Measurements from ENCODE around the gene AAGAB.

Gene AAGAB

GRCh38 chr15:67196222-67196621 is 58.2 kb downstream of the AAGAB start:
- H3K4me3 ChIP-seq (ENCODE audit: low read depth, low read length): no peak overlapping the region
- no peak for DNase-seq (ENCODE audit: low read depth, low spot score)
- in situ Hi-C loops (cut with HindIII; ENCODE audit: low sequenced_read_pairs): no loop called here
- TF ChIP-seq CTCF (IDR thresholded peaks at IDR 0.05; ENCODE audit: low read depth, low read length): no peak

GRCh38 chr15:67195305-67195704 is 59.2 kb downstream of the AAGAB start:
- no peak for DNase-seq (ENCODE audit: low read depth, low spot score)
- in situ Hi-C loops (cut with HindIII; ENCODE audit: low sequenced_read_pairs): no loop called here
- TF ChIP-seq CTCF (IDR thresholded peaks at IDR 0.05; ENCODE audit: low read depth, low read length): no peak

GRCh38 chr15:67194171-67195114 is 60.0 kb downstream of the AAGAB start:
- no peak for TF ChIP-seq CTCF (IDR thresholded peaks at IDR 0.05; ENCODE audit: low read depth, low read length)
- DNase-seq (ENCODE audit: low read depth, low spot score): no peak
- H3K4me3 ChIP-seq (ENCODE audit: low read depth, low read length): no peak overlapping the region
- in situ Hi-C loops (cut with HindIII; ENCODE audit: low sequenced_read_pairs): no loop called here

More at GRCh38 chr15:67195305-67195704, 59.2 kb downstream of the AAGAB start:
- H3K4me3 ChIP-seq (ENCODE audit: low read depth, low read length): no peak overlapping the region

- DNase-seq (ENCODE audit: low read depth, low spot score): no peak
- no peak for TF ChIP-seq CTCF (IDR thresholded peaks at IDR 0.05; ENCODE audit: low read depth, low read length)
- in situ Hi-C loops (cut with HindIII; ENCODE audit: low sequenced_read_pairs): no loop called here
- H3K4me3 ChIP-seq (ENCODE audit: low read depth, low read length): no peak overlapping the region
Measured at GRCh38 chr15:67193223-67193990, 61.1 kb downstream of the AAGAB start.

GRCh38 chr15:67192185-67192820 is 62.2 kb downstream of the AAGAB start:
- in situ Hi-C loops (cut with HindIII; ENCODE audit: low sequenced_read_pairs): no loop called here
- DNase-seq (ENCODE audit: low read depth, low spot score): no peak
- no peak for TF ChIP-seq CTCF (IDR thresholded peaks at IDR 0.05; ENCODE audit: low read depth, low read length)
- H3K4me3 ChIP-seq (ENCODE audit: low read depth, low read length): no peak overlapping the region

- no peak overlapping the region for H3K4me3 ChIP-seq (ENCODE audit: low read depth, low read length)
- no peak for DNase-seq (ENCODE audit: low read depth, low spot score)
- in situ Hi-C loops (cut with HindIII; ENCODE audit: low sequenced_read_pairs): no loop called here
- TF ChIP-seq CTCF (IDR thresholded peaks at IDR 0.05; ENCODE audit: low read depth, low read length): no peak
Measured at GRCh38 chr15:67190813-67191212, 63.6 kb downstream of the AAGAB start.
